Fibroblast of upper back skin (primary cell): ENCODE results near the gene XCR1.
A peak's percentile ranks its signal among the peaks of the same experiment; 100 is the strongest.

Source experiments
- DNase-seq: peaks from one replicate; pipeline ENCODE4 v3.0.0-alpha.2; 2013

Gene XCR1

GRCh38 chr3:45980819-45981218, 46.5 kb downstream of the XCR1 start:
- peak; percentile 72 for DNase-seq

- no peak for DNase-seq
These were observed 47.0 kb downstream of the XCR1 start for GRCh38 chr3:45980229-45980813.

GRCh38 chr3:45979378-45979777, 47.9 kb downstream of the XCR1 start:
- DNase-seq, result no peak

- DNase-seq, result no peak
These were observed 49.1 kb downstream of the XCR1 start for GRCh38 chr3:45978006-45978761.

GRCh38 chr3:45976191-45977091, 50.8 kb downstream of the XCR1 start:
- no peak for DNase-seq

- DNase-seq, result no peak
These were observed 51.6 kb downstream of the XCR1 start for GRCh38 chr3:45975686-45976085.

GRCh38 chr3:45974686-45975085, 52.6 kb downstream of the XCR1 start:
- DNase-seq, result no peak

GRCh38 chr3:45972534-45973402, 54.5 kb downstream of the XCR1 start:
- peak; percentile 88 for DNase-seq

- DNase-seq, result no peak
These were observed 57.3 kb downstream of the XCR1 start for GRCh38 chr3:45969953-45970352.

GRCh38 chr3:45969116-45969515, 58.2 kb downstream of the XCR1 start:
- no peak for DNase-seq

- peak; percentile 73 for DNase-seq
These were observed 58.6 kb downstream of the XCR1 start for GRCh38 chr3:45968706-45969105.

- no peak for DNase-seq
These were observed 59.1 kb downstream of the XCR1 start for GRCh38 chr3:45968149-45968548.

- DNase-seq, result no peak
These were observed 59.6 kb downstream of the XCR1 start for GRCh38 chr3:45967724-45968123.
